ENCODE measurements around the gene AGPAT3.

AGPAT3 gene

DNA sequence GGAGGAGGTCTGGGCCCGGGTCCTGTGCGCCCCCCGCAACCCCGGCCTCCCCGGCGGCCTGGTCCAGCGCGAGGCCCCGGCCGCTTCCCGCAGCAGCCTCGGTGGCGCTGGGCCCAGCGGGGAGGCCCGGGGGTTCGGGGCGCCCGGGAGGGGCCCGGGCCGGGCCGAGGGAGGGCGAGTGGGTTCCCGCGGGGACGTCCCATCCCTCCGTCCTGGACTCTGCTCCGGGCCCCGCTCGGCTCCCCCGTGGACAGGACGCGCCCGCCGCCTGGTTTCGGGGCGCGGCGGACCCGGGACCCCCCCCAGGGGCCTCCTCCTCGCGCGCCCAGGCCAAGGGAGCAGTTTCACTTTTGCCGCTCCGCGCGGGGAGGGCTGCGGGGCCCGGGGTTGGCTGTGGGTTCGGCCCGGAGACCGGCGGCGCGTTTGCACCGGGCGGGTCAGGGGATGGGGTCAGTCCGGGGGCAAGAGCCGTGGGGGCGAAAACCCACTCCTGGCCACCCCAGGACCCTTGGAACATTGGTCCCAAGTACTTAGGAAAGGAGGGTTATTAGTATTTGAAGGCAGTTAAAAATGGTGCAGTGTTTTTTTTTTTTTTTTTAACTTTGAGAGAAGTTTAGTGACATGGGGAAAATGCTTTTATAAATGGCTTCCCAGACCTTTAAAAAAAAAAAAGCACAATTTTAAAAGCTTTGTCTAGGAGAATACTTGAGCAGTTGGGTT is 677 bp downstream of the AGPAT3 start:
- DNase-seq, result peak; percentile 58

DNA sequence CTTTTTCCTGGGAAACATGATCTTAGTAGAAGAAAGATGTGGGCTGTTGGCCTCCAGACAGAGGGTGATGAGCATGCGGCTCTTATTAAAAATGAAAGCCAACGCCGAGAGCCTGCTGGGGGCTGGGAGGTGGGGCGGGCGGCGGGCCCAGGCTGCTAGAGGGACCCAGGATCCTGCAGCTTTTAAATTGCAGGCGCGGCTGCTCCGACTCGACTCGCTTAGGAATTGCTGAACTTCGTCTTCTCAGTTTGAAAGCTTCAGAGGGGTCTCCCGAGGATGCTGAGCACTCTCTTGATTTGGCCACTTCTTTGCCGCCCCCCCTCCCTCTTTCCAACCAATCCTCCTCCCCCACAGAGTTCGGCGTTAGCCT is 1.2 kb downstream of the AGPAT3 start:
- DNase-seq, result peak; percentile 63

DNA sequence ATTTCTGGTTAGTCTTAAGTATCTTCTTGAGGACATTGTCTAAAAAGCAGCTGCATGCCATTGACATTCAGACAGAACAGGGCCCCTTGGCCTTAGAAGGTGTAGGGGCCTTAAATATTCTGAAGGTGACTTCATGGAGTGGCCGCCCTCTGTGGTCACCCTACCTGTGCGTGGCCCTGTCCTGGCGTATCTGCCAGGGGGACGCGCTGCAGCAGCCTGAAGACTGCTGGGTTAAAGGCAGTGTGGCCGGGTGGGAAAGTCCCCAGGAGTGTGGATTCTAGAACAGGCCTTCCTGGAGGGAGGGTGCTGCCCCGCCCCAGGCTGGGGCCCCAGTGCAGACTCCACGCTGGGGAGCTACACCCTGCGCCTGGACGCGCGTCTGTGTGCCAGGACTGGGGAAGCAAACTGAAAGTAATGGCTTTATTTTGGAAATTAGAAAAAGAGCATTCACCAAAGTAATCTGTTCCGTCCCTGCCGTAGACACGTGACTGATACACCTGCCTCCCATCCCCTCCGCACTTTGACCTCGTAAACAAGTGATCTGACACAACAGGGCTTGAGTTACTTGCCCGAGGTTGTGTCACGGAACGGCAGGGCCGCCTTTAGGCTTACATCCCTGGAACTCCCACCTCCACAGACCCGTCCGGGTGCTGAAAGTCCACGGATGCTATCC is 1.8 kb downstream of the AGPAT3 start:
- peak; percentile 72 for DNase-seq

DNA sequence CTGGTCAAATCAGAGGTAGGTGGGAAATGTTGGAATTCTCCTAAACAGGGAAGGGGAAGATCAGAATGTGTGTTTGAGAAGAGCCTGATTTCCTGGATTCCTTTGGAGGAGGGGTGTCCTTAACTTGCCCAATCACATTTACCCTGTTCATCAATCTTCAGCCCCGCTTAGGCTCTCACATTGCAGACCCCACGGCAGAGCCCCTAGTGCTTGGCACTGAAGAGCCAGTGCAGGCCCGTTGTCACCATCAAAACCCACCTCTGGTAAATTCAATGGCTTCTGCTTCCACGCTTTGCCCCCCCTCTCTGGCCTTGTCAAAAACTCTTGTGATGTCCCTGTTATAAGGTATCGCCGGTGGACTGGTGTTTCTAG is 2.3 kb downstream of the AGPAT3 start:
- DNase-seq, result no peak

DNA sequence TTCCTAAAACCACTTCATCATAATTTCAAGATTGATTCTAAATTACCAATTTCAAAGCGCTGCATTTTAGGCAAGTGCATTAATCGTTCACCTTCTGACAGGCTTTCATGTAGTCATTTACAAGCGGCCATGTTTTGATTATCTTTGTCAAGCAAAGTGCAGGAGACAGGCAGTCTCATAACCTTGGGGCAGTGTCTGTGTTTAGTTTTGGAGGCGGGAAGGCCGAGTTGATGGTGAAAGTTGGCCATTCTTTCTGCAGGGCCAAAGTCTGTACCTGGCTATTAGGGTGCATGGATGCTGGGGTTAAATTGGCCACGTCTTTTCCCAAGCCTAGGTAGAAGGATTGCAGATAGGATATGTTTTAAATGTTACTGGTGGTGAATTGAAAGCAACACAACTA is 2.9 kb downstream of the AGPAT3 start:
- no peak for DNase-seq

DNA sequence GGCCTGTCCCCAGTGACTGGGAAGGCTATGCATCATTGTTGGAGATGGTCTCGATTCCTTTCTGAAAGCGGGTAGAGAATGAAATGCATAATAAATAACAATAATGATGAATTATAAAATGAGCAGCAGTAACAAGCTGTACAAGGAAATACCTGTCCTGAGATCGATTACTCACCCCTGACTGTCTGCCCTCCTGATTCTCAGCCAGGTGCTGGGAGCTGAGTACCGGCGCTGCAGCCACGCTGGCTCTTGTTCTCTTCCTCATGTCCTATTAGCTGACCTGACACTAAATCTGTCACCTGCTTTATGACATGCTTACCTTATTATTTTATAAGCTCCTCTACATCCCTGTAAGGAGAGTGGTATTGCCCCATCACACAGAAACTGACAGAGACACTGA is 3.4 kb downstream of the AGPAT3 start:
- DNase-seq, result no peak

DNA sequence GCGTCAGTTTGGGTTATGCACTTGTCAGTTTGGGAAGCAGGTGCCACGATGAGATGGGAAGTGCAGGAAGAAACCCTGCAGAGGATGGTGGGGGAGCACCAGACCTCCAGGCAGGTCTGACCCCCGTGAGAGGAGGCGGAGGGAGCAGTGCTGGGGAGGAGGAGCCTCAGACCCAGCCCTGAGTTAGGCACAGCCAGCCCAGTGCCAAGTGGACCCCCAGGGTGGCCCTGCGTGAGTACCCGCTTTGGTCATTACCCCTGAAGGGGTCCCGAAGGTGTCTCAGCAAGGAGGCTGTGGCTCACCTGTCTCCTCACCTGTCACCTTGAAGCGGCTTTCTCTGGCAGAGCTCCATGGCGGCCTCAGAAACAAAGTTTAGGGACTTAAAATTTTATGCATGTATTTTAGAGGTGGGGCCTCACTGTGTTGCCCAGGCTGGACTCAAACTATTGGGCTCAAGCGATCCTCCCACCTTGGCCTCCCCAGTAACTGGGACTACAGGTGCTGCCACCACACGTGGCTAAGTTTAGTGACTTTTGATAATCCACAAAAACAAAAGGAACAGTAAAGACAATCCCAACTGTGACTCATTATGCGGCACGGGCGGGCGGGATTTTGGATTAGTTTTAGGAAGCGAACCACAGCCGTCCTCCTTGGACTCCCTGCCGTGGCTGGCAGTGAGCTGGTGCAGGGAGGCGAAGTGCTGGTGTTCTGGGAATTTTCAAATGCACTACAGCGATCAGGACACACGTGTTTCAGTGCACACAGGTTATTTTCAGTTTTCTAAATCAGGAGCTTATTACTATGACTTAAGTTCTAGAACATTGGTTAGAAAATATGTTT is 4.7 kb downstream of the AGPAT3 start:
- no peak for DNase-seq

DNA sequence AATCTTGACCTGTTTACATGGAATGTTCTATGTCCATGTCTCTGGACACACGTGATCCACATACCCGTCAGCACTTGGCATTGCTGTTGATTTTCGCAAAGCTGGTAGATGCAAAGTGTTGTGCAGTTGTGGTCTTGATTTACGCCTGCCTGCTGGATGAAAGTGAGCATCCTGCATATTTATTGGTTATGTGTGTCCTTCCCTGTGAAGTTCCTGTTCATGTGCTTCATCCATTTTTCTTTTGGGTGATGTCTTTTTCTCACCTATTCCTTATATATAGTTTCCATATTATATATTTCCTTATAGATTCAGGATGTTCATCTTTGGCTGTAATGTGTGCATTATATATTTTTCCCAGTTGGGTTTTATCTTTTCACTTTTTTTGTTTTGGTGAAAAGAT is 6.5 kb downstream of the AGPAT3 start:
- DNase-seq, result no peak

DNA sequence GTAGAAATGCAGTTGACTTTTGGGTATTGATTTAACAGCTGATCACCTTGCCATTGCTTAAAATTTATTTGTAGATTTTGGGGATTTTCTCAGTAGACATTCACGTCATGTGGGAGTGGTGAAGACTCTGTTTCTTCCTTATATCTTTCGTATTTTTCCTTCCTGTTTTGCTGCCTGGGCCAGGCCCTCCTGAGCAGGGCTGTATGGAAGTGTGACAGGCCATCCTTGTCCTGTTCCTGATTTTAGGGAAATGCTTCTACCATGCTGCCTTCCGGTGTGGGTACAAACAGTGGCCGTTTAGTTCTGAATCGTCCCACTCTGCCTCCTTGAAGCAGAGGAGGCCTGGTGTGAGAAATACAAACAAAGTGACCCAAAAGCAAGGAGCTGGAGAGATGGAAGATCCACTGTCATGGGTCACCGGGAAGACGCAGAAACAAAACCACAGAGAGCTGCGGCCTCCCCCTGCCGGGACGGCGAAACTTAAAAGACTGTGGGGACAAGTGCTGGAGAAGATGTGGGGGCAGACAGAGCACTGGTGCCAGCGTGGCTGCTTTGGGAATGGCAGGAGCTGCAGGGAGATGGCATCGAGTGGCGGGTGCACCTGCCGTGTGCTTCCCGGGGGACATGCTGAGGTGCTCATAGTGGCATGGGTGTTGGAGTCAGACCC is 7.6 kb downstream of the AGPAT3 start:
- no peak for DNase-seq

DNA sequence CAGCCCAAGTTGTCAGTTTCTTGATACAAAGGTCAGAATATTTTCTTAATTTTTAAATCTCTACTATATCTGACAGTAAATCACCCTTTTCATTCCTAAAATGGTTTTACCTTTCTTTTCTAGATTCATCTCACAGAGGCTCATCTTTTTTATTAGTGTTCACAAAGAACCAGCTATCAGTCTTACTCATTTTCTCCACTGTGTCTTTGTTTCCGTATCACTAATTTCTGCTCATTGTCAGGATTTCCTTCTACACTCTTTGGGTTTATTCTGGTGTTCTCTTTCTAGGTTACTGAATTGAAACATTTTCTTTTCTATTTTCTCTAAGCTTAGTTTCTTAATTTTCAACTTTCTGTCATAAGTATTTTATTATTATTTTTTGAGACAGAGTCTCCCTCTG is 8.7 kb downstream of the AGPAT3 start:
- DNase-seq, result no peak

DNA sequence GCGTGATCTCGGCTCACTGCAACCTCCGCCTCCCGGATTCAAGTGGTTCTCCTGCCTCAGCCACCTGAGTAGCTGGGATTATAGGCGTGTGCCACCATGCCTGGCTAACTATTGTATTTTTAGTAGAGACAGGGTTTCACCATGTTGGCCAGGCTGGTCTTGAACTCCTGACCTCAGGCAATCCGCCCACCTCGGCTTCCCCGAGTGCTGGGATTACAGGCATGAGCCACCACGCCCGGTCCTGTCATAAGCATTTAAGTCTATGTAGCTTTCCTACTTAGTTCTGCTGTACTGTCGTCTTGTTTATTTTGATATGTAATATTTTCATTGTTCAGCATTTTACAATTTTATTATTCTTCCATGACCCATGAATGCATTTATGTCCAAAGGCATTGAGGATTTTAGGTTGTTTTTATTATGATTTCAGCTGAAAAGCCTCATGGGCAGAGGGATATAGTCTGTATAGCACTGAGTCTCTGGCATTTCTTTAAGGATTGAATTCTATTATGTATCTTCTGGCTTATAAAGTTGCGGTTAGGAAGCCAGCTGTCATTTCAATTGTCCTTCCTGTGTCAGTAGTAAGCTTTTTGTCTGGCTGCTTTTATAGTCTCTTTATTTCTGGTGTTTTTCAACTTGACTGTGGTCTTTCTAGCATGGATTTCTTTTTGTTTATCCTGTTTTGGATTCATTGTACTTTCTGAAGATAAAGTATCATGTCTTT is 9.2 kb downstream of the AGPAT3 start:
- DNase-seq, result no peak

DNA sequence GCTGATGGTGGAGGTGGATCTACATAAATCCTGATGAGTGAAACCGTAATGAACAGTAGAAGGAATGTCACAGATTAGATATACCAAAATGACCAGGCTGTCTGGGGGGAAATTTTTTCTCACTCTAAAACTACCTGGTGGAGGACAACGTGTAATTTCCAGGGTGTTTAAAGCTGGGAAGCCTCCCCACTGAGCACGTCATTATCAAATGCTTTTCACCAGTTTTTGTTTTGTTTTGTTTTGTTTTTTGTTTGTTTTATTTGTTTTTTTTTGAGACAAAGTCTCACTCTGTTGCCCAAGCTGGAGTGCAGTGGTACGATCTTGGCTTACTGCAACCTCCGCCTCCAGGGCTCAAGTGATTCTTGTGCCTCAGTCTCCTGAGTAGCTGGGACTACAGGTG is 11.6 kb downstream of the AGPAT3 start:
- DNase-seq, result no peak

DNA sequence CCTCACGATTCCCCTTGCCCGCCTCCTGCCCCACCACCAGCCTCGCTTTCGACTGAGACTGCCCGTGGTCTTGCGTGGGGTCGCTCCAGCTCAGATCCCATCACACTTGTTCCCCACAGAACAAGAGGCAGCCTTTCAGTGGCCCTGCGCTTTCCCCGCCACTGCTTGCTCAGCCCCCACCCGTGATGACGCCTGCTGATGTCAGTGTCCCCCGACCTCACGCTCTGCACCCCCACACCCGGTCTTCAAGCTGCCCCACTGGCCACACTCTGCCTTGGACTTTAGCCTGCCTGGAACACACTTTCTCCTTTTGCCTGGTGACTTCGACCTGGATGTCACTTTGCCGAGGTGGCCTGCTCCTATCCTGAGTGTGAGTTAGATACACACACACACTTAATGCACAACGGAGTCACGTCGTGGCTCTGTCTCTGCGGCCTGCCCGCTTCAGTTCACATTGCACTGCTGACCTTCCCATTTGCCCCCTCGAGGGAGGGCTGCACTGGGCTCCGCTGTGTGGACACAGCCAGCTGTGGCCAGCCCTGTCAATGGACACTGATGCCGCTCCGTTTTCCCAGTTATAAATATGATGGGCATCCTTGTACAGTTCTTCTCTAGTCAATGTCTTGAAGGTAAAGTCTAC is 13.0 kb downstream of the AGPAT3 start:
- no peak for DNase-seq

DNA sequence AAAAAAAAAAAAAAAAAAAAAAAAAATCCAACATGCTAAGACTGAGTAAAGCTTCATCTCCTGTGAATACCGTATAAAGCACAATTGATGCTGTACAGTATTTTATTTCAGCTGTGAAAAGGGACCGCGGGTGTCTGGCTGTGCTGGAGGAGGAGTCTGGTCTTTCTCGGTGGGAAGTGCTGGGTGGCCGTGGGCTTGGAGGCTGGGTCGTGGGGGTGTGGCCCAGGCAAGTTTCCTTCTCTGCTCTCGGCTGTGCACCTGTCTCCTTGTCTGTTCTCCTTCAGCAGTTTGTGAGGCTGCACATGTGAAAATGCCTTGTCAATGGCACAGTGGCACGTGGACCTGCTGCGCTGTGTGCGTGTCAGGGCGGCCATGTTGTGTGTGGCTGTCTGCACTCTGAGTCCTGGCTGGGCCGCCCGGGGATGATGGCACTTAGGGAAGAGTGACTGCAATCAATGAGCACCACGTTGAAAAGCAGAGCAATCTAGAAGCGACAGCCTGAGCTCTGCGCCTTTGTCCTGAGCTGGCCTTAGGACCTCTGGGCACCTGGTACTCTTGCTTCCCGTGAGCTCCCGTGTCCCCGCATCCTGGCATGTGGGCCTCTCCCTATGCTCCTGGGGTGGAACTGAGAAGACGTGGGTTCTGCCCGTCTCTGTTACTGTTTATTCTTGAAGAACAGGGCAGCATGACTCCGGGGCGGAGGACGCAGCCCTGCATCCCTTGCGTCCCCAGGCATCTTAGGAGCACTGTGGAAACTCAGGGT is 14.5 kb downstream of the AGPAT3 start:
- DNase-seq, result no peak

DNA sequence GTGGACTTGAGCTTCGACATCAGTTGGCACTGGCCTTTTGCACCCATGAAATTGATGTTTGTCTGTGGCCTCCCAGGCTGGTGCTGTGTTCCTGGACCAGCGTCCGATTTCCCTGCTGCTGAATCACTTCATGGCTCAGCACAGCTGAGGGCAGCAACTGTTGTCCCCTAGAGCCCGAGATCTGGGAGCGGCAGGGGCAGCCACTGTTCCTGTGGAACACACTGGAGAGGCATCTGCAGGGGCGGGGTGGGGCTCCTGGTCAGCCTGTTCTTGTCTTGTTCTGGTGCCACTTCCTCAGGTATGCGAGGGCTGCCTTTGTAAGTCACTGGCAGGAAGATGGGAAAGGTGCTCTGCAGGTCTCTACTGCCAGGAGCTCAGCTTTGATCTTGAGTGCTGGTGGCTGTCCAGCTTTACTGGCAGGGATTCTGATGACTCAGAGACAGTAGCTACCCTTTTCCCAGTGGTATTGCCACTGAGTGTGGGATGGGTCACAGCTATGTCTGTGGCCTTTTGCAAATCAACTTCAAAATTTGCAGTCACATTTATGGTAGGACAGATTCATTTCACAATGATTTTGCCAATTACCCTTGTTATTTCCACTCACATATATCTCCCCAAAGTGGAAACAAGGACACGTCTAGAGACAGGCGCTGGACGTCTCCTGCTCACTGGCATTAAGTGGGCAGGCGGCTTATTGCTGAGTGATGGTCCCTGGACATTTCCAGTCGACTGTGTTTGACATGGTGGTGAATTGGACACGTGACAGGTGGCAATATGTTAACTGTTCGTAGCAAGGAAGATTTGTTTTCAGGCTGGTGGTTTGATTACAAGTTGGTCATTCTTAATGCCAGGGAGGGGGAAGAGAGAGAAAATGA is 15.3 kb downstream of the AGPAT3 start:
- DNase-seq, result no peak

DNA sequence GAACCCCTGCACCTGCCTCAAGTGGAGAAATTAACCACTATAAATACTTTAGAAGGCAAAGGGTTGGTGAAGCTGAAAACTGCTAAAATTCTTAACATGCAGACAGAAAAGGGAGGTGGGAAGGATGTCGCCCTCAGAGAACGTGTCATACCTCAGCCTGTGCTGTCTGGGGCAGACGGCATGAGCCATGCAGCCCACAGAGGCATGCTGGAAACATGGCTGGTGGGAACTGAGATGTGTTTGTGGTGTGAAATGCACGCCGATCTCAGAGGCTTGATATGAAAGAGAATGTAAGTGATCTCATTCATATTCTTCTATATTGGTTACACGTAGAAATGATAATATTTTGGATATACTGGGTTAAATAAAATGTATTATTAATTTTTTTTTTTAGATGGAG is 16.3 kb downstream of the AGPAT3 start:
- peak; percentile 51 for DNase-seq

DNA sequence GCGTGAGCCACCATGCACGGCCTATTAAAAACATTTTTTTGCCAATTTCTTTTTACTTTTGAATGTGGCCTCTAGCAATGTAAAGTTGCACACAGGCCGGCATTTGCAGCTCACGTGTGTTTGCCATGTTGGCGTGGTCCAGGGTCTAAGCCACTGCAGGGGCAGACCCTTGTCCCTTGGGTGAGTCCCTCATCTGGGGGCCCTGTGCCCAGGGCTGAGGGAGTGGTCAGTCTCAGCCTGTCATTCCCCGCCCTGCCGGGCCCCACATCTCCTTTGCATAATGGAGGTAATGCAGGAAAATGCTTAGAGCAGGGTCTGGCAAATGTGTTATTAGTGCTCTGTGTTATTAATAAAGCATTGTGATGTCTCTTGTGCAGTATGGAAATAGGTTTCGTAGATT is 16.9 kb downstream of the AGPAT3 start:
- DNase-seq, result no peak

DNA sequence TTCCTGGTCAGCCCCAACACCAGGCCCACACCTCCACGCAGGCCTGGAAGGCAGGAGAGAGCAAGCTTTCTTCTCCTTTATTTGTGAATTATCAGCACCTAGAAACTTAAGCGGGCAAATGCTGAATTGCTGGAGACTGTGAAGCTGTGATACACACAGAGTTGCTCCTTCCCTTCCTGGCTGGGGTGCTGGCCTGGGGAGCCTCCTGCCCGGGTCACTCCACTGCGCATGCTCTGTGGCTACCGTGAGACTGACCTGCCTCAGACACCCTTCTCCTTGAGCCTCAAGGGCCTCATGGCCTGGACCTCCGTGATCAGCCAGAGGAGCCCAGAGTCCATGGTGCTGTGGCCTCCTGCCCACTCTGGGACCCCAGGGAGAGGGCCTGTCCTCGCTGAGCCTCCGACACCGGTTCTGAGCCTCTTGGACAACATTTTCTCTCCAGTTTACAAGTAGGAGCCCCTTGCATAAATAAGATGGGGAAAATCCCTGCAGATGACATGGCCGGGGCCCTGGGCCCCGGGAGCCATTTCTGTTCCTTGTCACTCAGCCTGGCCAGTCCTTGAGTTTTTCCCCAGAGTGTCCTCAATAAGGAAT is 18.0 kb downstream of the AGPAT3 start:
- DNase-seq, result no peak

DNA sequence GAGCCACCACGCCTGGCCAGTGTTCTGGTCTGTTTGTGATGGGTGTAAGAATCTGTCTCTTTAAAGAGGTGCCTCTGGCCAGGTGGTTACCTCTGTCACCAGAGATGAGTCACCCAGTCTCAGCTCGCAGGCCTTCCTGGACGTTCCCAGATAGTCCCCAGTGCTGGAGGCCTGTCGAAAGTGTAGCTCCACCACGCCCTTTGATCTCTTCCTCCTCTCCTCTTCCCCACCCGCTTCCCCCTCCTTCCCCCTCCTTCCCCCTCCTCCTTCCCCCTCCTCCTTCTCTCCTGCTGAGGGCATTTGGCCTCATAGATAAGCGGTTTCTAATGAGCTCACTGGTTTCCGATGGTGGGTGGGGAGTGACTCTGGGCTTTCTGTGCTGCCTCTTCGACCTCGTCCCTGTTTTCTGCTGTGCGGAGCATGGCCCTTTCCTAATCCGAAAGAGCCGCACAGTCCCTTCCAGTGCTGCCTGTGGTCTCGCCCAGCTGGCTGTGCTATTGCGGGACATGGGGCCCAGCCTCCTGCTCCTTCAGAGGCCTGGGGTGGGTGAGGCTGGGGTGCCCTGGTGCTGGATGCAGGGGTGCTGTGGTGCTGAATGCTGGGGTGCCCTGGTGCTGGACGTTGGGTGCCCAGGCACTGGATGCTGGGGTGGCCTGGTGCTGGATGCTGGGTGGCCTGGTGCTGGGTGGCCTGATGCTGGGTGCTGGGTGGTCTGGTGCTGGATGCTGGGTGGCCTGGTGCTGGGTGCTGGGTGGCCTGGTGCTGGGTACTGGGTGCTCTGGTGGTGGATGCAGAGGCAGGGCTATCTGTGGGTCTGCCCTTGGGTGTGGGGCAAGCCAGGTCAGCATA is 19.2 kb downstream of the AGPAT3 start:
- peak; percentile 24 for DNase-seq
